ENCODE results near the gene NCAM2.

NCAM2 gene

GRCh38 chr21:21179619-21180298, 181.6 kb downstream of the NCAM2 start:
- DNase-seq: no peak

GRCh38 chr21:21182401-21183010, 184.3 kb downstream of the NCAM2 start:
- DNase-seq: no peak

- DNase-seq: no peak
Observed at GRCh38 chr21:21183092-21183491, 184.9 kb downstream of the NCAM2 start.

- DNase-seq: no peak
Observed at GRCh38 chr21:21184771-21185528, 186.7 kb downstream of the NCAM2 start.

DNA sequence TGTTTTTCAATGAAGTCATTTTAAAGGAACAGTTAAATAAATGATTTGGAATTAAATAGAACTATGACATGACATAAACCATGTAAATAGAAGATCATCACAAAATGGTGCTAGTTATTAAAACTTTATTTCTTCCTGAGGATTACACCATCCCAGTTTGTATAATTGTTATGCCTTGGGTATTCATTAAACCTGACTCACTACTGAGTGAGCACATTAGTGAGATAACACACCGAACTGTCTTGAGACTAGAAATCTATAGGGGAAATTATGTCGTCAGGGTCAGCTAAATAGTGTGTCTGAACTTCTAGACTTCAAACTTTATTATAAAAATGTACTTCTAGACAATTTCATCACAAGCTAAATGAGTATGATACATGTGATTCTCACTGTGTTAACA, 189.4 kb downstream of the NCAM2 start:
- no peak for DNase-seq

GRCh38 chr21:21188513-21189195, 190.4 kb downstream of the NCAM2 start:
- DNase-seq: no peak

DNA sequence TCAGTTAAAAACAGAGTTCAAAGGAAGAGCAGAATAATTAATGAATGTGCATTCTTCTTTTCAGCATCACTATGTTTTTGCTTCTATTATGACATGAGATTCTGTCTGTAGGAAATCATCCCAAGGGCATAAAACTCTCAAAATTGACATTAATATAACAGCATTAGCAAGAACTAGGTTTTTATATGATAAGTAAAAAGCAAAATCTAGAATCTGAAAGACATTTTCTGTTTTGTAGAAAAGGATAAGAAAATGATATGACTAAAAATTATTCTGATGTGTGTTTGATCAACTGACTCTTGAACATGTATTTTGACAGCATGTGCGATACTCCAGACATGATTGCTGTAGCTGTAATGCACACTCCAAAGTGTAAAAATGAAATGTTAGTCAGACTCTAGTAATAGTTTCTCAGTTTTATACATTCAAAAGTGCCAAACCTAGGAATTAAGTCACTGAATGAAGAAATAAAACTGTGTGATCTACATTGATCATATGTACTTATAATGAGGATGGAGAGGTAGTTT, 197.3 kb downstream of the NCAM2 start:
- no peak for DNase-seq

GRCh38 chr21:21196087-21196486, 197.9 kb downstream of the NCAM2 start:
- DNase-seq: no peak

- DNase-seq: no peak
Observed at GRCh38 chr21:21196848-21197247, 198.6 kb downstream of the NCAM2 start.

DNA sequence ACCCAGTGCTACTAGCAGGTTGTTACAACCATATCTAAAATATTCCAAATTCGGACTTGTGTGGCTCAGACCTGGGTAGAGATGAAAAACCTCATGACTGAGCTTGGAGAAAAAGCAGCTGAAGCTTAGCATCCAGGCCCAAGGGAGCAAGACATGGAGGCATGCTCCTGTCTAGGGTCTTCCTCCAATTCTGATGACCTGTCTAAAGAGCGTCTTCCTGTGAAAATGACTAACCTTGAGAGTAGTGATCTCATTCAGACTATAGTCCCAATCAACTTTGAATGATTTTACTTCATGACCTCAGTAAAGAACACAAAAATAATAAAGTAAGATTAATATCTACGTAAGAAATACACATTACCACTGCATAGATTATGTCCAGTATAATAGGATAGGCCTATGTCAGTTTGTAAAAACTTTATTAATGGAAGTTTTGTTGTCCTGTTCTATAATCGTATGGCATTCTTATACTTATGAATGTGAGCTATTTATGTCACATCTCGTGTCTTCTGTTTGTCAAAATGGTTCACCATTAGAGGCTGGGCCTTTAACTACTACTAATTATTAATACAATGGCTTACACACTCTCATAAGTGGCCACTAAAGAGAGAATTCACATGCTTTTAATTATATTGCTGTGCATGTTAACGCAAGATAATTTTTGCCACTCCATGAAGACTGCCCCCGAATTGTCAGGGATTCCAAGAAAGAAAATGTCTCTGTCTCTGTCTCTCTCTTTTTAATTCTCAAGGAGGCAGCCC, 201.3 kb downstream of the NCAM2 start:
- no peak for DNase-seq

DNA sequence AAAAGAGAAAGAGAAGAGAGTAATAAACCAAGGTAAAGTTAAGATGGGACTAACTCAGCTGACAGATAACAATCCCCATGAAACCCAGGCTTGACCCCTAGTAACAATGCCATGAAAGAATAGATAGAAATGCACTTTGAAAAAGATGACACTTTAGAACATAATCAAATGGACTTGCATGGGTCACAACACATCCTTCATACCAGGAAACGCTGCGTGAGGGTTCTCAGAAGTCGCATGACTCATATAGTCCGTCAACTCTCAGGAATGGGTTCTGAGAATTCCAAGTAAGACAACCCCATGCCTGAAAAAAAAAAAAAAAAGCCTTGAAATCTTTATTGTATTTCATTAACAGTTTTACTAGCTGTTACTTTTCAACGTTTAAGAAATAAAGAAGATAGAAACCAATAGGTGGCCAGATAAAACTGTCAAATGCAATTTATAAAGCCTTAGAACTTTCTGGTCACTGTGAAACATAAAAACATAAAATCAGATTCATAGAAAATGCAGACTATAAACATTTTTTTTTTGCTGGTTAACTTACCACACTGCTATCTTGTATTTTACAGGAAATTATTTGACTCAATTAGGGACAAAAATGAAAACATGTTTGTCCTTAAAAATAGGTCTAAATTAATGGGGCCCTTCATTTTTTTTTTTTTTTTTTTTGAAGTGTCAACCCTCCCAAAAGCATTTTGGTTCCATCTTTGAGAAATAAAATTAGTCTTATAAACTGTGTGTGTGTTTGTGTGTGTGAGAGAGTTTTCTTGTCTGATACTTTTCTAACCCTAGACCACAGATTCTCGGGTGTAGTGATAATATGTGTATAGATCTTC, 202.1 kb downstream of the NCAM2 start:
- no peak for DNase-seq

- no peak for DNase-seq
Observed at GRCh38 chr21:21200939-21201615, 202.9 kb downstream of the NCAM2 start.

DNA sequence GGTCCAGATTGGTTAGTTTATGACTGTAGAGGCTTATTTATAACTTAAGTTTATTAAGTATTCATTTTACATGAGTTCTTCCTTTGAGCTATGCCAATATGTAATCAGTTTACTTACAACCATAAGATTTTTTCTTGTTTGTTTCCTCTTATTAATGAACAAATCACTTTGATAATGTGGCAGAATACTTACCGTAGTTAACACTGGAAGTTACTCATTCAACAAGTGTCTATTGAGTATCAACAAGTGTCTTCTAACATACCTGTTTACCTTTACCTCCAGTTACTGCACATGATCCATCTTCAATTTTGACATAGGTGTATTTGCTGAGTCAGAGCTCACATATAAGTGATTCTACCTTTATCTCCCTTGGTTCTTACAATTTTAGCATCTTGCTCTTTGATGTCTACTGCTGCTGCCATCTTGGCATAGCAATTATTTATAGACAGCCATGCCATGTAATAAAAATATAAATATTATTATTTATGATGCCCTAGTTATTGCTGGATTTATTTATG, 205.7 kb downstream of the NCAM2 start:
- DNase-seq: no peak

GRCh38 chr21:21204366-21204996, 206.3 kb downstream of the NCAM2 start:
- no peak for DNase-seq

GRCh38 chr21:21205604-21206003, 207.4 kb downstream of the NCAM2 start:
- no peak for DNase-seq

DNA sequence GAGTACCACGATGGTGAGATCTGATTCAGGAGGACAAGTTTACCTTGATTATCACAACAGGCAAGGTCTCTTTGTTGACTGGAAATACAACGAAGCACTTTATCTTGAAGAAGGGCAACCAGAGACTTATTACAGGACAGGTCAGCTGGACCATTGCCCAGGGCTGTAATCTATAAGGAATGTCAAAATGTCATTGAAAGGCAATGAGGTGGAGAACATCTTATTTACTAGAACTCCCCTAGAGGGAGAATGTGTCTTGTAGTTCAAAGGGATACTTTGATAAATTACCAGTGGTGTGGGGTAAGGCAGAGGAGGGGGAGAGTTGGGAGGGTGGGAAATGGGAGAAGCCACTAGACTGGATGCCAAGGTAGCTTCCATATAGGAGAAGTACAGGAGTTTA, 212.3 kb downstream of the NCAM2 start:
- no peak for DNase-seq

DNA sequence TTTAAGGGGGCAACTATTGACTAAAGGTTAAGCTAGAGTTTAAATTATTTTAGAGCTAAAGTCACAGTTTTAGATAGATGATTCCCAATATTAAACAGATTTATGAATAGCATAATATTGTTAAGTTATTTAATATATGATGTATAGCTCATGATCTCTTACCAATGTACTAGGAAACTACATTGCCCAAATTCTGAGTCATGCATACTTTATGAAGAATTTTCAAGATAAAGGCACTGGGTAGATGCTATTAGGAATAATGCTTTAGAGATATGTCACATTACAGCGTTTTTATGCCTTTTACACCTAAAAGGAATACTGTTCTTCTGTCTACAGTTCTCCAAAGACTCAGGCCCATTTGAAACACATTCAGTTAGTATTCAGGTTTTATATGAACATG, 215.1 kb downstream of the NCAM2 start:
- no peak for DNase-seq

- DNase-seq: no peak
Observed at GRCh38 chr21:21216047-21216446, 217.8 kb downstream of the NCAM2 start.

DNA sequence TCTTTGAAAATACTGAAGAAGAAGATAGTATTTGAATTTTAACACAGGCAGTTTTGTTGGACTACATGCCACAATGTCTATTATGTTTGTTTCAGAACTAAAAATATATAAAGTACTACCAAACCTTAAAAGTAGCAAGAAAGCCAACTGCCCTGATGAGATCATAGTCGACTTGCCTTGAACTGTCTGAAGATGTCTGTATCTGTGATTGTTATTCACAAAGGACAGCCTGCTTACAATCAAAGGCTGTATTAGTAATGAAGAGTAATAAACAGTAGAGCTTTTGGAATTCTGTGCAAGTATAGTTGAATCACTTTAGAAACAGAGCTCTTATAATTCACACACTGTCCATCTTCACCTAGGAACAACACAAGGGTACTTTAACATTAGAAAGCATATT, 228.3 kb downstream of the NCAM2 start:
- no peak for DNase-seq

DNA sequence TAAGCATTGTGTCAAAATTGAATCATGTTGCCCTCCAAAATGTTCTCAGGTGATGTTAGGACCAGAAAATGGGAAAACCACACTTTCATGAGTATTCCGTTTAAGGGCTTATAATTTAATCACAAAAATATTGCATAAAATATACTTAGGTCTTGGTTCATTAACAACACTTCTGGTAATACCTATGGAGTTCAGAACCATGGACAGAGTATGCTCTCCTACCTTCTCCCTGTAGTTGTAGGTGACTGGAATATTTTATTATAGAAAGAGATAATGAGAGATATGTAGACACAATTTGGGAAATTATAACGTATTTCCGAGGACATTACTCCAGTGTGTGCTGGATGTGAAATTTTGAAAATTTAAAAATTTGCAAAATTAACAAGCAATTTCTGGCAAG, 232.5 kb downstream of the NCAM2 start:
- no peak for DNase-seq
